Memory B cell (primary cell): Measurements from ENCODE around the gene PTN.

Experiments used
- ATAC-seq: fragments of 150-1000 bp; cut with Tn5 transposase; 2 replicates; pipeline ENCODE4 v1.10.0; 2021; ENCODE audit warnings: low read depth, mild to moderate bottlenecking, moderate library complexity
- DNase-seq, 2 donors: peaks; one replicate each; pipeline ENCODE4 v3.0.0; 2022; ENCODE audit warnings: low spot score in 2 of 2
- H3K27ac Mint-ChIP-seq: one replicate; pipeline ENCODE4 v1.8.0; 2022; ENCODE audit warnings: mild to moderate bottlenecking, moderate library complexity, mixed read lengths
- H3K27me3 Mint-ChIP-seq: one replicate; pipeline ENCODE4 v1.8.0; 2022; ENCODE audit warnings: mixed read lengths
- H3K36me3 Mint-ChIP-seq: one replicate; pipeline ENCODE4 v1.8.0; 2022; ENCODE audit warnings: mild to moderate bottlenecking, mixed read lengths
- H3K4me1 Mint-ChIP-seq: one replicate; pipeline ENCODE4 v1.8.0; 2022; ENCODE audit warnings: mixed read lengths
- H3K4me3 Mint-ChIP-seq: one replicate; pipeline ENCODE4 v1.8.0; 2022; ENCODE audit warnings: mild to moderate bottlenecking, moderate library complexity, mixed read lengths
- H3K9me3 Mint-ChIP-seq: one replicate; pipeline ENCODE4 v1.8.0; 2022; ENCODE audit warnings: mixed read lengths

The PTN gene

DNA sequence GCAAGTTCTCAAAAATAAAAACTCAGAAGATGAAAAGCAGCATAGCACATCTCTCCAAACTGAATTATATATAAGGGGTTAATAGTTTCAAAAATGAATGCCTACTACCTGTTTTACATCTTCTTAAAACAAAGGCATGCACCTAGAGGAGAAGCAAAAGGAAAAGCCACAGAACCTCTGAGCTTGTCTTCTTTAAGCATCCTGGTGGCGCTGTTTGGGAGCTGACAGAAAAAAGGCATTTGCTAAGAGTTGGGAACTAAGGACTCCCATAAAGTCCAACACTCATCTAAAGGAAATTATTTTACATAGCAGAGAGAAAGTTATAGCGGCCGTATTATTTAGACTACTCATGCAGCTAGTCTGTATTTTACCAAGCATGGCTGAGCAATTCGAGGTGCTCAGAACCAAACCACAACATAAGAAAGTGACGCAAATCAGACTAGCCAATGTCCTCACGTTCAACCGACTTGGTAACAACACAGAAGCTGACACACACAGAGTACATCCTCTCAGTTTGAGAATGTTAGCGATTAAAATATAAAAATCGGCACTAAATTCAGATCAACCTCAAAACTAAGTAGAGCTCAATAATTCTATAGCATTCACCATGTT, 38.8 kb downstream of the PTN start:
- no peaks in the 10 kb centered on the region for H3K4me1 Mint-ChIP-seq
- ATAC-seq (no peak), DNase-seq (no peak)
- H3K36me3 Mint-ChIP-seq: no peaks in the 10 kb centered on the region
- no peak overlapping the region for H3K4me3 Mint-ChIP-seq
- H3K27me3 Mint-ChIP-seq: no peaks in the 10 kb centered on the region
- no peaks in the 10 kb centered on the region for H3K9me3 Mint-ChIP-seq
- no peak overlapping the region for H3K27ac Mint-ChIP-seq

DNA sequence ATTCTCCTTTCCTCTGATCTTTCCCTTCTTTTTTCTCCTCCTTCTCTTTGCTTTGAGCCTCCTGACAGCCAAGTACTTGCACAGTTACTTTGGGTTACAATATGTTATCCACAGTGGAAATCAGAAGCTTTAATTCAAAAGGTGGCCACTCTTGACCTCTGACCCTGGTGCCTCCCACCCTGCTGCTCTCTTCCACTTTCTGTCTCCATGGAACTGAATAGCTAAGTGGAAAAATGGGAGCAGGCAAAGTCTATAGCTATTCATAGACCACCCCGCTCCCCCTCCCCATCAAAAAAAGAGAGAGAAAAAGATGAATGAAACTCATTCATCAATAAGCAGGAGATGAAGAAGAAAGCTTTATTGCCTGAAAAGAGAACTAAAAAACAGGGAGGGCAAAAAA, 39.4 kb downstream of the PTN start:
- DNase-seq (no peak), ATAC-seq (no peak)
- no peak overlapping the region for H3K4me3 Mint-ChIP-seq
- H3K27me3 Mint-ChIP-seq: no peaks in the 10 kb centered on the region
- H3K36me3 Mint-ChIP-seq: no peaks in the 10 kb centered on the region
- H3K27ac Mint-ChIP-seq: no peak overlapping the region
- no peaks in the 10 kb centered on the region for H3K9me3 Mint-ChIP-seq
- H3K4me1 Mint-ChIP-seq: no peaks in the 10 kb centered on the region

DNA sequence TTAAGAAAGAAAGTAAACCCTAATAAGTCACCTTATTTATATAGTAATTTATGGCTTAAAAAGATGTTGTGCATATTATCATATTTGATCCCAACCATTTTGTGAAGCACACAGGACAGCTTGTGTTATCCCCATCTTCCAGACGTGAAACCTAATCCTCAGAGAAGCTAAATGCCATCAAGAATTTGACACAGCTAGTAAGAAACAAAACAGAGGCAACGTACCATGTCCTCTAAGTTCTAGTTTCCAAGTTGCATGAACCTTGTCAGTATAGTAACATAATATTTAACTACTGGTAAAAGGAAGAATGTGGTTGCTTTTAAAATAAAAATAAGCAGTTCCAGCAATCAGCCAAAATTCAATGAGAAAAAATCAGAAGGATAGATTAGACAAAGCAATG, 41.5 kb downstream of the PTN start:
- H3K36me3 Mint-ChIP-seq: no peaks in the 10 kb centered on the region
- no peaks in the 10 kb centered on the region for H3K4me1 Mint-ChIP-seq
- ATAC-seq: no peak
- H3K4me3 Mint-ChIP-seq: no peak overlapping the region
- no peak overlapping the region for H3K27ac Mint-ChIP-seq
- no peaks in the 10 kb centered on the region for H3K9me3 Mint-ChIP-seq
- no peak for DNase-seq
- H3K27me3 Mint-ChIP-seq: no peaks in the 10 kb centered on the region

DNA sequence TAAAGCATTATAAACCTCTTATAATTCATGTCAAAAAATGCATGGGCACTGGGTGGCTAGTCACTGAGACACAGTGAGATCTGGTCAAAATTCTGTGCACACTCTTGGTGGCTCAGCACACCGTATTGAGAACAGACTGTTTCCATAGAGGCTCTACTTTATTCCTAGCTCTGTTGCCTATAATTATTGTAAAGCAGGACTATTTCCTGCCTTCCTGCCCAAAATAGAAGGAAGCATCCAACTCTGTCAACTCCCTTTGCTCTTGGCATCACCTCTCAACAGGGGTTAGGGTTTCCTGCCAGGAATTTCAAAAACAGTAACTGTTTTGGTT, 45.1 kb downstream of the PTN start:
- no peak overlapping the region for H3K27ac Mint-ChIP-seq
- no peaks in the 10 kb centered on the region for H3K27me3 Mint-ChIP-seq
- H3K4me1 Mint-ChIP-seq: no peaks in the 10 kb centered on the region
- DNase-seq (no peak), ATAC-seq (no peak)
- H3K4me3 Mint-ChIP-seq: no peak overlapping the region
- no peaks in the 10 kb centered on the region for H3K9me3 Mint-ChIP-seq
- H3K36me3 Mint-ChIP-seq: no peaks in the 10 kb centered on the region

DNA sequence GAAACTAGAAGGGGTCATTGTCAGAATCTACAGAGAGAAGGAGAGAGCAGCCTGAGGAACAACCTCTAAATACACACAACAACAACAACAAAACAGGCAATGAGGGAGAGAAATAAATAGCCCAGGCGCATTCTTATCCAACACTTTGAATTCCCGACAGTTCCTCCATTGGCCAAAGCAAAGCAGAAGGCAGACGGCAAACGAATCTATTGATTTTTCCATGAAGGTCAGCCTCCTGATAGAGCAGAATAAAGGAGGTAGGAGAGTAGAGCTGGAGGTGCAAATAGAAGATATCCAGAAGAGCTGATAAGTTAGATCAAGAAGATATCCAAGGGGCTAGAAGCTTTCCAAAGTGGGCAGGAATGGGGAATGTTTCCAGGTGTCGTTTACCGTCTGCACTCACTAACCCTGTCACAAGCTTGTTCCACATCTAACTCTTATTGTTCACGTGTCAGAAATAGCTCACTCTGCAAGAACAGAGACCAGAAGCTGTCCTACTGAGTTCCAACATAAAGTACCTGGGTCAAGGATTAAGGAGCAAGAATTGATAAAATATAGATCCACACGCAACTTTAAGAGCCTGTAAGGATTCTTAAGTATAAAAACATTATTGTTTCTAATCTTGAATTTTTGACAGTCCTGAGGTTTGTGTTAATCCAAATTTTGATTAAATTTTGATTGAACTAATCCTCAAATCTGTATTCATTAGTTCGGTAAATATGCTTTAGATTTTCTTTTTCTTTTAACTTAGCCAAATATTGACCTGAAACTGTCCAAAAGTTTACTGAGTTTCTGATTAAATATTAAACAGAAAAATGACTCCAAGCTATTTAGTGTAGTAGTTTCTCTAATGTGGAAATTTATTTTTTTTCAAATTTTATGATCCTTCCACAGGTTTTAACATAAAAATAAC, 45.7 kb downstream of the PTN start:
- Mint-ChIP-seq H3K27me3 (no peaks in the 10 kb centered on the region), H3K4me1 (no peaks in the 10 kb centered on the region), H3K4me3 (no peak overlapping the region), H3K36me3 (no peaks in the 10 kb centered on the region), H3K27ac (no peak overlapping the region), H3K9me3 (no peaks in the 10 kb centered on the region)
- DNase-seq (no peak), ATAC-seq (no peak)

DNA sequence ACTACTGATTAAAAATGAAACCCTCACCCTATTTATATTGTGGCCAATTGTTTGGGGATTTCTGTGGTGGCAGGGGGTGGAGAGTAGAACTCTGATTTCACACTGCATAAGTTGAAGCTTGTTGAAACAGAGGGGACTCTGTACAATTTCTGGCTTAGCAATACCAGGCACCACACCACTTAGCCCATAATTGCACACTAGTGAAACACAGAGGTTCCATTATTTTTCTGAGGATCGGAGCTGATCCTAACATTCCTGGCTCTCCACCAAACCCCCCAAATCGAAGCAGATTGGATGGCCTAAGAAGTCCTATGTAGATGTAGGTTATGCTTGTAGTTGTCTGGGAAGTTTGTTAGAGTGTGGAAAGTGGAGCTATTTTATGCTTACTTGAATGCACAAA, 47.0 kb downstream of the PTN start:
- no peaks in the 10 kb centered on the region for H3K4me1 Mint-ChIP-seq
- H3K27ac Mint-ChIP-seq: no peak overlapping the region
- ATAC-seq (no peak), DNase-seq (no peak)
- H3K9me3 Mint-ChIP-seq: peaks cover 1% of the 10 kb centered on the region
- no peak overlapping the region for H3K4me3 Mint-ChIP-seq
- no peaks in the 10 kb centered on the region for H3K27me3 Mint-ChIP-seq
- no peaks in the 10 kb centered on the region for H3K36me3 Mint-ChIP-seq

DNA sequence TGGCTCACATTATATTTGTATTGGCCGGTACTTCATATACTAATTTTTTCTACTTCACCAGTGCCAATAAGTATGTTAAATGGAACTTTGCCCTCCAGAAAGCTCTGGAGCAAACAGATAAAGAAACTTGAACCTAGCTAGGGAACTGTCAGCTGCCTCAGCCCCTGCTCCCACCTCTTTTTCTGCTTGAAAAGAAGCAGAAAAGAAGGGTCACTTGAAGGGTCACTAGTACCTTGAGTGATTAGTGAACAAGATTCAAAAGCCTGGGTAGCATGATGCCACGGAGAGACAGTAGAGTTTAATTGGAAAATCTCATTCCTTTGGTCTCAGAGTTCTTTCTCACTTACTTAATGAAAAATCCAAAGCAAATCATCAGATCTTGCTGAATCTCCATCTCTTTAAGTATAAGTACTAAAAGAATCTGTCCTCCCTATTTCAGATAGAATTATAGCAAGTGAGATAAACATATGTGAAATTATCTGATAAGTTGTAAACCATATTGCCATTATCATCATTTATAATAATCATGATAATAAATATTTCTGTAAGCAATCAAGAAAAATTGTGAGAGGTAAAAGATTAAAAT, 47.7 kb downstream of the PTN start:
- H3K4me3 Mint-ChIP-seq: no peak overlapping the region
- H3K4me1 Mint-ChIP-seq: no peaks in the 10 kb centered on the region
- ATAC-seq: no peak
- no peak for DNase-seq
- H3K36me3 Mint-ChIP-seq: no peaks in the 10 kb centered on the region
- H3K9me3 Mint-ChIP-seq: peaks cover 1% of the 10 kb centered on the region
- no peaks in the 10 kb centered on the region for H3K27me3 Mint-ChIP-seq
- no peak overlapping the region for H3K27ac Mint-ChIP-seq

DNA sequence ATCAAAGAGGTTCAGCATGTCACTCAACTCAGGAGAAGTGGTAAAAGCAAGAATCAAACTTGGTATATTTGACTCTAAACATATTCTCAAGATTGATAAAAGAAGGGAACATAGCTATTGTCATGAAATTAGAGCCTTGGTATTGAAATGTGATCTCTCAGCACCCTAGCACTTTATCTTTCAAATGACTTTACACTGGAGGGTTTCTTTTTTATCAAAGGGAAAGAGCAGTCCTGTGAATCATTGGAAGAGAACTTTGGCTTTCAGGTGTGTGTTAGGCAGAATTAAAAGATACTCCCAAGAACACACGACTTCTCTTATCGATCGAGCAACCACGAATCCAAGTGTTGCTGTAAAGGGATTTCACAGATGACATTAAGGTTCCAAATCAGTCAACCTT, 54.4 kb downstream of the PTN start:
- ATAC-seq: no peak
- Mint-ChIP-seq H3K9me3 (peaks cover 4% of the 10 kb centered on the region), H3K36me3 (no peaks in the 10 kb centered on the region), H3K27me3 (no peaks in the 10 kb centered on the region), H3K27ac (no peak overlapping the region), H3K4me3 (no peak overlapping the region), H3K4me1 (no peaks in the 10 kb centered on the region)
- DNase-seq: no peak

DNA sequence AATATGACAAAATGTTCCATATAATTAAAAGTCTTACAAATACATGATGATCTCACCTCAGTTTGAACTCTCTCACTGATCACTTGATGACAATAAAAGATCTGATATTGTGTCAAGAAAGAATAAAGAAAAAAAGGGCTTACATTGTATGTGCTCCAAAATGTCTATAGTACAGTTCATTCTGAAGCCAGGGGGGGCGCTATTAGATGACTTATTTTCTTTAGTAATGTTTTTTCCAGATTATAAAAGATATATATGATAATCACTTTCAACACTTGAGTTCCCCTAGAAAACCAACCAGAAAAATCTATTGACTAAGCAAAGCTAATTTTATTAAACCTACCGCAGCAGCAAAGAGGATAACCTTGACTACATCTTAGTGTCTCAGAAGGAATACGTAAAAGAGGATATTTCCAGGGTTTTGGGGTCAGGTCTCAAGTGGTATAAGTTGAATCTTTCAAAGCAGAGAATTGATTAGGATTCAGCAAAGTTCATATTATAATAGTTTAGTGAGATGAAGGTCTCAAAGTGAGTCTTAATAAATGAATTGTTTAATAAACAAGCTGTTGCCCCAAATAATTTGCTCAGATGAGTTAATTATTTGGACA, 55.8 kb downstream of the PTN start:
- no peaks in the 10 kb centered on the region for H3K4me1 Mint-ChIP-seq
- H3K4me3 Mint-ChIP-seq: no peak overlapping the region
- H3K36me3 Mint-ChIP-seq: no peaks in the 10 kb centered on the region
- ATAC-seq: no peak
- H3K27me3 Mint-ChIP-seq: no peaks in the 10 kb centered on the region
- no peak for DNase-seq
- H3K9me3 Mint-ChIP-seq: peaks cover 4% of the 10 kb centered on the region
- no peak overlapping the region for H3K27ac Mint-ChIP-seq

DNA sequence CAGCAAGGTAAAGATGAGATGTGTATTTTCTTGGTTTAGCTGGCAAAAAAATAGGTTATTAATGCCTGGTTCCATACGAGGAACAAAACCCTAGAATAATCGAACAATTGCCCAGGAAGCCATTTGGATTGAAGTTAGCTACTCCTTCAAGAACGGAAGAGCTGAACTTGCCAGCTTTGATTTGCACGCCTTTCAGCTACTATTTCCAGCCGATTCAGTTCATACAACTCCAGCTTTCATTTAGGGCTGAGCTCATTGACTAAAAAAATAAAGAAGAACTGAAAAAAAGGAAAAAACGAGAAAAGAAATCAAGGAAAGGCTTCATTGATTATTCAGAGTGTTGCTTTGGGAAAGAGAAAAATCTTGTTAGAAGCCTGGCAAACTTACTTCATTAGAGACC, 60.4 kb downstream of the PTN start:
- no peaks in the 10 kb centered on the region for H3K4me1 Mint-ChIP-seq
- H3K9me3 Mint-ChIP-seq: no peaks in the 10 kb centered on the region

DNA sequence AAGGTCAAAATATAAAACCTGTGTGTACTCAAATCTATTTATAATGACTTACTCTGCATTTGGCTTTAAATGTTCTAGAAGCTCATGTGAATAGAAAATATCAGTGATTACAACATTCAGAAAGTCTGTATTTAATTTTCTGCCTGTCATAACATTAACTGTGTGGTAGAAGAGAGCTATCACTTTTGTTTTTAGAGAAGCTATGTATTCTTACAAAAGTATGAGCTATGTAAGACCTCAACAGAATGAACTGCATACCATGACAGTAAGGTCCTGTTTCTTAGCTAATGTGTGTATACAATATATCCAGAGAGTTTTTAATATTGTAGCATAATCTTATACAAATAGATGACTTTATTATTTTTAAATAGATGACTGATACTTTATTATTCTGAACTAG, 61.5 kb downstream of the PTN start:
- no peaks in the 10 kb centered on the region for H3K4me1 Mint-ChIP-seq
- no peaks in the 10 kb centered on the region for H3K9me3 Mint-ChIP-seq
- no peaks in the 10 kb centered on the region for H3K27me3 Mint-ChIP-seq
- DNase-seq: no peak
- H3K27ac Mint-ChIP-seq: no peak overlapping the region
- H3K4me3 Mint-ChIP-seq: no peak overlapping the region
- no peaks in the 10 kb centered on the region for H3K36me3 Mint-ChIP-seq
- ATAC-seq: no peak

More for the DNA sequence above, 60.4 kb downstream of the PTN start:
- no peak overlapping the region for H3K27ac Mint-ChIP-seq
- DNase-seq (no peak), ATAC-seq (no peak)
- H3K27me3 Mint-ChIP-seq: no peaks in the 10 kb centered on the region
- no peaks in the 10 kb centered on the region for H3K36me3 Mint-ChIP-seq
- H3K4me3 Mint-ChIP-seq: no peak overlapping the region

DNA sequence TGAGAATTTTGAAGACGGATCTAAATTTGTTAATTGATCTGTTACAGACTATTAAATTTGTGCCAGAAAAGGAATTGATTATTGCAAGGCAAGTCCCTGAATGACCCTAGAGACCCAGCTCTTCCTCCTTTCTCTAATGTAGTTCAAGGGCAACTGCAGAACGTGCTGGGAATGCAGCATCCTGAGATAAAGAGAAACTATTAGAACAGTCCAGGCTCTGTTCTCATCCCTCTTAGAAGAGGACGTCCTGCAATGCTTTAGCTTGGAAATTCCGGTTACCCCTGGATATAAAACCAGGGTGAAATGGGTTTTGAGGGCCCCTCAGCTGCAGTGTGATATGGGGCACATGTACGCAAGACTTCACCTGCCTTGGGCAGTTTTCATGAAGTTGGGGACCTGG, 67.3 kb downstream of the PTN start:
- Mint-ChIP-seq H3K4me3 (no peak overlapping the region), H3K36me3 (no peaks in the 10 kb centered on the region), H3K4me1 (no peaks in the 10 kb centered on the region), H3K27me3 (no peaks in the 10 kb centered on the region), H3K27ac (no peak overlapping the region), H3K9me3 (peaks cover 1% of the 10 kb centered on the region)
- ATAC-seq (no peak), DNase-seq (no peak)

DNA sequence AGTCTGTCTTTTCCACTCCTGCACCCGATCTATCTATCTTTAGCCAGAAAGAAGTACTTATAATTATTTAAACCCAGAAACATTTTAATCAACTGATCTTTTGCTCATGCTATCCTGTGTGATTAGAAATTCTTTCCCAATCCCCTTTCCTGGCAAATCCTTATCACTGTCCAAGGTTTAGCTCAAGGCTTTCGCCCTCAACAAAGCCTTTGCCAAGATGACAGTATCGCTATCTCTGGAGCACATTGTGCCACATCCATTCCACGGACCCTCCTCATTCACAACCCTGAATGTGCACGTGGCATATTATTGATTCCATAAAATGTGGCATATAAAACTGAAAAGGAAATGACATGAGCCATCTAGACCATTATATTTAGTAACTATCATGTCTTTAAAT, 71.3 kb downstream of the PTN start:
- Mint-ChIP-seq H3K4me3 (no peak overlapping the region), H3K36me3 (no peaks in the 10 kb centered on the region), H3K27ac (no peak overlapping the region), H3K9me3 (peaks cover 5% of the 10 kb centered on the region), H3K4me1 (no peaks in the 10 kb centered on the region), H3K27me3 (no peaks in the 10 kb centered on the region)
- ATAC-seq (no peak), DNase-seq (no peak)

DNA sequence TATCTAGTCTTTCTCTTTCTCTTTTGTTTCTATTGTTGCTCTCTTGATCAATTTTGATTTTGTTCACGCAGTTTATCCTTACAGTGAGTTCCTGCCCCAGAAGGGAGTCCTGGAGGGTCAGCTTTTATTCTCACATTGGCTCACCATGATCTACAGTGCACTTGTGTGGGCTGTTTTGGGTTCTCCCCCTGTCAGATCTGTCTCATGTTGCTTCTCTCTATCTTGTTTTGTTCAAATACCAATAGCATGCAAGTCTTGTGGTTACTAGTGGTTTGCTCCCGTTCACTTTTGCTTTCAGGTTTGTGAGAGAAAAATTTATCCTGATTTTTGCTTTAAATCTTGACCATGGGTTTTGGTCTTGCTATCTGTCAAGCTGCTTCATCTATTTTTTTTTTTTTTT, 74.3 kb downstream of the PTN start:
- no peaks in the 10 kb centered on the region for H3K36me3 Mint-ChIP-seq
- H3K27me3 Mint-ChIP-seq: no peaks in the 10 kb centered on the region
- DNase-seq: no peak
- H3K4me3 Mint-ChIP-seq: no peak overlapping the region
- no peak for ATAC-seq
- H3K4me1 Mint-ChIP-seq: no peaks in the 10 kb centered on the region
- H3K27ac Mint-ChIP-seq: no peak overlapping the region
- peaks cover 8% of the 10 kb centered on the region for H3K9me3 Mint-ChIP-seq
